GM19372 (cell line): ENCODE data around the gene LMOD1.
"Not testable (repeated sequence)": the region's sequence is repeated elsewhere in the genome, so short reads cannot be mapped to it uniquely, and the experiment has no call there.

Source experiments
- ATAC-seq: cut with Tn5 transposase; IDR thresholded peaks from one replicate; pipeline ENCODE4 v1.9.1; 2021; ENCODE audit warnings: mild to moderate bottlenecking, low read depth, moderate library complexity; ENCODE audit not compliant: unreplicated experiment

The LMOD1 gene

DNA sequence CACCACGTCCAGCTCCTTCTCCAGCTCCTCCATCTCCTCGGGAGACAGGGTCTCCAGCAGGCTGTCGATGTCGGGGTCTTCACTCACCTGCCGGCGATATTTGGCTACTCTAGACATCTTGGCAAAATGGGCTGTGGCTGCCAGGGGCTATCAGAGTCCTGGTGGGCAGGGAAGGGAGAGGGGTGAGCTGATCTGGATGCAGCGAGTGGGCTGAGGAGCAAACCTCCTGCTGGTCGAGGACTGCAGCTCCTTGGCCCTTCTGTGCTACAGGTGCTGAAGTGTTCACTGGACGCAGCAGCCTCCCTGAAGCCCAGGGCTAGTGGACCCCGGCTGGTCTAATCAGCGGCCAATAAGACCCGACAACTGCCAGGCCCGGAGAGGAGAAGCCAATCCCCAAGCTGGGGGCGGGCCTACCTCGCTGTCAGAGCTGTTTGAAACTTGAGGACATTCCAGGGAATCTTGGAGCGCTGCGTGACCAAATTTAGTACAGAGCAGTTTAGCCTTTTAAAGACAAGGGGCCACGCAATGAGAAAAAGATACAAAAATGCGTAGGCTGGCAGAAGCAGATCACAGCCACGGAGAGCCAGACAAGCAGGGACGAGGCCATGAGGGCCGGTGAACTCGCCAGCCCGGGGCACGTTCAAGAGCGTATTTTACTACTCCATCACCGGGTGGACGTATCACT, at the start of gene LMOD1:
Gene LMOD1, minus strand, starts transcription at position 325 of the 685 bp plus-strand sequence. Its CDS starts 208 bp downstream, at position 117.
- no peak for ATAC-seq

GRCh38 chr1:201990427-201990826, 44.1 kb upstream of the LMOD1 start:
- ATAC-seq, result no peak

GRCh38 chr1:201989354-201990128, 43.2 kb upstream of the LMOD1 start:
- ATAC-seq, result no peak

DNA sequence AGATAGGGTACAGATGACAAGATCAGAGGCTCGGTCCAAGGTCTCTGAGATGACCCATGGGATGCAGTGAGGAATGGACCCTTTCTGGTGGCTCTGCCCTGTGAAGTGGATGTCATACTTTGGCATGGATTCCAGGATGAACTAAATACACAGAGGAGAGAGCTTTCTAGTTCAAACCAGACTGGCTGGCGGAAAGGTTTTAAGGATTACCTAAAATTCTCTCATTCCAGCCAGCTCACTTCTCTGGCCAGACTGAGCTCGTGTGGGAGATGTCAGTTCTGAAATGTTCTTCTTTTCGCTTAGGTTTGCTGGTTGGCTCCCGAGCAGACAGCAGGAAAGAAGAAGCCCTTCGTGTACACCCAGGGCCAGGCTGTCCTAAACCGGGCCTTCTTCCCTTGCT, 42.3 kb upstream of the LMOD1 start:
- no peak for ATAC-seq

- no peak for ATAC-seq
Observed at GRCh38 chr1:201985355-201985754, 39.0 kb upstream of the LMOD1 start.

- no peak for ATAC-seq
Observed at GRCh38 chr1:201984446-201984845, 38.1 kb upstream of the LMOD1 start.

DNA sequence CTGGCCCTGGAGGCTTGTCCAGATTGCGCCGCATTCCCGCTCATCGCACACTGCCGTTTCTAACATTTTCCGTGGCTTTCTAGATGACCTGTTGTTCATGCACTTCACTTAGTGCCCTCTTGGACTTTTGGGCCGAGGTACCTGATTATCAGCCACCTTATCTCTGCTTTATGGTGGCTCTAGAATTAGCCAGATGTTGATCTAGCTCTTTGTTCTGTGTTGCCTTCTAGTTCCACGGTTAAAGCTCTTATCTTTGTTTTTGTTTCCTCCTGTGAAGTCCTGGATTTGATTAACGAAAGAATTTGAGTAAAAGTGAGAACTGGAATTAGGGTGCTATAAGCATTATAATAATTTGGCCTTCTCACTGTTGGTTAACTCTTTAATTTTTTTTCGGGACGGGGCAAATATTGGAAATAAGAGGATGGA, 37.0 kb upstream of the LMOD1 start:
- ATAC-seq, result no peak

DNA sequence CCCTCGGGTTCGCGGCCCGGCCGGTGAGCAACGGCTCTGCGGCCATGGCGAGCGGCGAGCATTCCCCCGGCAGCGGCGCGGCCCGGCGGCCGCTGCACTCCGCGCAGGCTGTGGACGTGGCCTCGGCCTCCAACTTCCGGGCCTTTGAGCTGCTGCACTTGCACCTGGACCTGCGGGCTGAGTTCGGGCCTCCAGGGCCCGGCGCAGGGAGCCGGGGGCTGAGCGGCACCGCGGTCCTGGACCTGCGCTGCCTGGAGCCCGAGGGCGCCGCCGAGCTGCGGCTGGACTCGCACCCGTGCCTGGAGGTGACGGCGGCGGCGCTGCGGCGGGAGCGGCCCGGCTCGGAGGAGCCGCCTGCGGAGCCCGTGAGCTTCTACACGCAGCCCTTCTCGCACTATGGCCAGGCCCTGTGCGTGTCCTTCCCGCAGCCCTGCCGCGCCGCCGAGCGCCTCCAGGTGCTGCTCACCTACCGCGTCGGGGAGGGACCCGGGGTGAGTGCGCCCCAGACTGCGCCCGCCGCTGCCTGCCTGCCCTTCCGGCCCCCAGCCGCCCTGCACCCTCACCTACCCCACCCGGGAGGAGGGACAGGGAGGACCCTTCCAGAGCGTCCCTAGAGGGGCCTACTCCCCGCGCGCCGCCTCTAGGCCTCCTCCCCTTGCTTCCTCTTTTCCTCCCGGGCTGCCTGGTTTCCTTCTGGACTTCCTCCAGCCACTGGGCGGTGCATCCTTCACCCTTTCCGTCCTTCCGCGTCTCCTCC, 36.5 kb upstream of the LMOD1 start, which contains the start of gene RNPEP:
Gene RNPEP, plus strand, starts transcription at position 26 of the 757 bp plus-strand sequence. Its CDS starts 19 bp downstream, at position 45.
- peak; percentile 73 for ATAC-seq

DNA sequence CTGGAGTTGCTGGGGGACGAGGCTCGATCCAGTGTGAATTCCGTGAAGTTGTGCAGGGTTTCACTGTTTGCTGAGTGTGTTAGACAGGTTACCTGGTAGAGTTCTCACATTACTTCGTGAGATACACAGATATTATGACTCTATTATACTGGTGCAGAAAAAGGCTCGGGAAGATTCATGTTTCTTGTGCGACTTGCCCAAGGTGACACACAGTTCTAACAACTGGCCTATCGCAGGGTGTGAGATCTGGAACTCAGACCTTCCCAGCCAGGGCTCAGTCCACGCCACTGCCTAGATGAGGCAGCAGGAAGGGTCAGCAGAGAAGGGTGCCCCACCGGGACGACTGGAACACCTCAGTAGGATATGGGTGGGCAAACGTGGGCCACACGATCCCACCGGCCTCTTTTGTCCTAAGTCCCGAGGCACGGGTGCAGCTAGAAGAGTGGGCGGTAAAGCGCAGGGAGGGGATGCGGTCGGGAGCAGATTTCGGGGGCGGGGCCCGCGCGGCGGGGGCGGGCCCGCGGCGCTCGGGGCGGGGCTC, 35.8 kb upstream of the LMOD1 start:
- peak; percentile 23 for ATAC-seq

GRCh38 chr1:201970334-201971159, 24.2 kb upstream of the LMOD1 start:
- ATAC-seq, result no peak

- ATAC-seq, result no peak
Observed at GRCh38 chr1:201968202-201968925, 22.0 kb upstream of the LMOD1 start.

GRCh38 chr1:201966171-201966570, 19.8 kb upstream of the LMOD1 start:
- no peak for ATAC-seq

- ATAC-seq, result no peak
Observed at GRCh38 chr1:201964261-201964660, 17.9 kb upstream of the LMOD1 start.

GRCh38 chr1:201962382-201962781, 16.0 kb upstream of the LMOD1 start:
- ATAC-seq, result not testable (repeated sequence)

- ATAC-seq, result no peak
Observed at GRCh38 chr1:201958348-201958747, 12.0 kb upstream of the LMOD1 start.

- ATAC-seq, result peak; percentile 24
Observed at GRCh38 chr1:201955729-201956143, 9.4 kb upstream of the LMOD1 start.

GRCh38 chr1:201955009-201955728, 8.8 kb upstream of the LMOD1 start, which contains the start of gene TIMM17A:
Gene TIMM17A, plus strand, starts transcription at chr1:201955503. Its CDS starts 24 bp downstream, at chr1:201955527.
- peak; percentile 99 for ATAC-seq

DNA sequence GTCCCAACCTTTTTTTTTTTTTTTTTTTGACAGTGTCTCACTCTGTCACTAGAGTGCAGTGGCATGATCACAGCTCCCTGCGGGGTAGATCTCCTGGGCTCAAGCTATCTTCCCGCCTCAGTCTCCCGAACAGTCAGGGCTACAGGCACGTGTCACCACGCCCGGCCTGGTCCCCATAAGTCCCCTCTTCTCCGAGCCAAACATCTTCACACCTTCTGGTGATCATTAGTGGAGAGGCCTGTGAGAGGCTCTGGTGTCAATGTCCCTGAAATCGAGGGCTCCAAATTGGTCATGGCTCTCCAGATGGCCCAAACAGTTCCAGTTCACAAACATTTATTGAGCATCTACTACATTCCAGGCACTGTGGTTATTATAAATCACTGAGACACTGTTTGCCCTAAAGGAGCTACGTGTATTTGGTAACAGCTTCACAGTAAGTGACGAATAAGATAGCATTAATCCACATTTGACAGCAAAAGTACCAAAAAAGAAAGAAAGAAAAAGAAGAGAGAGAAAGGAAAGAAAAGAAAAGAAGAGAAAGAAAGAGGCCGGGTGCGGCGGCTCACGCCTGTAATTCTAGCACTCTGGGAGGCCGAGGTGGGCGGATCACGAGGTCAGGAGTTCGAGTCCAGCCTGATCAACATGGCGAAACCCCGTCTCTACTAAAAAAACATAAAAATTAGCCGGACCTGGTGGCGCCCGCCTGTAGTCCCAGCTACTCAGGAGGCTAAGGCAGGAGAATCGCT, 8.1 kb upstream of the LMOD1 start:
- no peak for ATAC-seq
